GM23338 (cell line): ENCODE results near the gene HMOX2. TPM values are rescaled to one million over a fixed set of nuclear protein-coding genes. Genes with fewer than 3 reads are reported as not detected.
A peak's percentile ranks its signal among the peaks of the same experiment; 100 is the strongest.

Source experiments
- ATAC-seq: fragments of 200-7000 bp; cut with Tn5 transposase; 3 replicates; pipeline ENCODE4 v1.9.1; 2020
- DNase-seq: peaks from one replicate; pipeline ENCODE4 v3.0.0-alpha.2; 2015; ENCODE audit warnings: low spot score
- H2AFZ ChIP-seq: fragments of 200-600 bp; sonication (generic); 2 replicates; pipeline ENCODE4 v1.8.0; 2016; ENCODE audit warnings: antibody characterized with exemption, mild to moderate bottlenecking, moderate library complexity
- H3F3A ChIP-seq: fragments of 200-600 bp; sonication (generic); replicated peaks from 2 replicates; pipeline ENCODE4 v1.8.0; 2017; ENCODE audit warnings: antibody characterized with exemption, mixed run types, low read depth
- H3K27ac ChIP-seq: fragments of 200-600 bp; sonication (generic); 2 replicates; pipeline ENCODE4 v1.6.1; 2016; ENCODE audit warnings: low read depth
- H3K27me3 ChIP-seq: fragments of 200-600 bp; sonication (generic); 2 replicates; pipeline ENCODE4 v1.8.0; 2016; ENCODE audit warnings: mild to moderate bottlenecking, mixed run types, moderate library complexity; ENCODE audit not compliant: insufficient read depth
- H3K36me3 ChIP-seq: fragments of 200-600 bp; sonication (generic); 2 replicates; pipeline ENCODE4 v1.8.0; 2016; ENCODE audit warnings: mild to moderate bottlenecking; ENCODE audit not compliant: insufficient read depth
- H3K4me1 ChIP-seq: fragments of 200-600 bp; sonication (generic); 2 replicates; pipeline ENCODE4 v1.8.0; 2016; ENCODE audit warnings: mild to moderate bottlenecking, moderate library complexity; ENCODE audit not compliant: insufficient read depth
- H3K4me2 ChIP-seq: fragments of 200-600 bp; sonication (generic); 2 replicates; pipeline ENCODE4 v1.7.1; 2017; ENCODE audit warnings: mixed run types
- H3K4me3 ChIP-seq: fragments of 200-600 bp; sonication (generic); 2 replicates; pipeline ENCODE4 v1.6.1; 2016; ENCODE audit warnings: mixed run types
- H3K79me2 ChIP-seq: fragments of 200-600 bp; sonication (generic); replicated peaks from 2 replicates; pipeline ENCODE4 v1.8.0; 2017; ENCODE audit warnings: mild to moderate bottlenecking; ENCODE audit not compliant: insufficient read depth
- H3K9me2 ChIP-seq: fragments of 200-600 bp; sonication (generic); 2 replicates; pipeline ENCODE4 v1.8.0; 2017; ENCODE audit not compliant: insufficient read depth
- H4K20me1 ChIP-seq: fragments of 200-600 bp; sonication (generic); replicated peaks from 2 replicates; pipeline ENCODE4 v1.8.0; 2017; ENCODE audit warnings: mild to moderate bottlenecking; ENCODE audit not compliant: insufficient read depth
- H3K27ac Mint-ChIP-seq: 2 replicates; pipeline ENCODE4 v1.8.0; 2020; ENCODE audit warnings: inconsistent platforms, mild to moderate bottlenecking, moderate library complexity, mixed read lengths
- H3K27me3 Mint-ChIP-seq: 3 replicates; pipeline ENCODE4 v1.8.0; 2022; ENCODE audit warnings: low read depth, mild to moderate bottlenecking, moderate library complexity, mixed read lengths, inconsistent platforms; ENCODE audit not compliant: insufficient read depth, poor library complexity
- H3K36me3 Mint-ChIP-seq: 3 replicates; pipeline ENCODE4 v1.8.0; 2021; ENCODE audit warnings: low read depth, mild to moderate bottlenecking, inconsistent platforms, moderate library complexity, mixed read lengths
- H3K4me1 Mint-ChIP-seq: 3 replicates; pipeline ENCODE4 v1.8.0; 2020; ENCODE audit warnings: mild to moderate bottlenecking, inconsistent platforms, mixed read lengths
- H3K4me3 Mint-ChIP-seq: 3 replicates; pipeline ENCODE4 v1.8.0; 2021; ENCODE audit warnings: moderate library complexity, mild to moderate bottlenecking, inconsistent platforms, mixed read lengths
- H3K9me3 Mint-ChIP-seq: 3 replicates; pipeline ENCODE4 v1.8.0; 2020; ENCODE audit warnings: moderate library complexity, mild to moderate bottlenecking, inconsistent platforms, mixed read lengths
- CREB1 ChIP-seq: fragments of 250-450 bp; sonication (Bioruptor Pico); IDR thresholded peaks from 2 replicates; pipeline ENCODE4 v1.5.0; 2020; ENCODE audit warnings: low read depth, mild to moderate bottlenecking, moderate library complexity
- EZH2phosphoT487 ChIP-seq: fragments of 200-600 bp; sonication (generic); IDR thresholded peaks from one replicate; pipeline ENCODE4 v1.8.1; 2018; ENCODE audit warnings: antibody characterized with exemption; ENCODE audit not compliant: unreplicated experiment
- JUNB ChIP-seq: IDR thresholded peaks from one replicate; pipeline ENCODE4 v1.6.1; 2016; ENCODE audit warnings: antibody characterized with exemption; ENCODE audit not compliant: unreplicated experiment
- NANOG ChIP-seq: IDR thresholded peaks from 2 replicates; pipeline ENCODE4 v1.6.1; 2016; ENCODE audit warnings: antibody characterized with exemption, borderline replicate concordance
- POLR2AphosphoS5 ChIP-seq: IDR thresholded peaks from 2 replicates; pipeline ENCODE4 v1.6.1; 2016; ENCODE audit warnings: antibody characterized with exemption, low read depth
- STAT1 ChIP-seq: IDR thresholded peaks from one replicate; pipeline ENCODE4 v1.6.1; 2016; ENCODE audit warnings: antibody characterized with exemption; ENCODE audit not compliant: unreplicated experiment
- ZNF331 ChIP-seq: fragments of 250-450 bp; sonication (Bioruptor Pico); IDR thresholded peaks from 2 replicates; pipeline ENCODE4 v1.5.0; 2020; ENCODE audit warnings: low read depth, mild to moderate bottlenecking, moderate library complexity
- polyA plus RNA-seq: library from polyadenylated mRNA; unstranded; fragments of >200 nt; fragmentation: Nextera tagmentation; extraction: Ambion mirVana; gene quantifications from 2 replicates; pipeline ENCODE4 v1.2.1, GENCODE V29; 2016
- total RNA-seq: library from RNA; depleted of rRNA; stranded (reverse); fragments of >200 nt; shearing (Covaris generic); gene quantifications from 2 replicates; pipeline ENCODE4 v1.2.3, GENCODE V29; 2014
- TF ChIP-seq, protein P1 (sequence below), 2 experiments: fragments of 200-600 bp in 1 of 2; sonication (generic) in 1 of 2; conservative IDR thresholded peaks; 2 replicates each; pipeline versions ENCODE4 v1.5.1 to v1.6.1; 2016 to 2017; ENCODE audit warnings: antibody characterized with exemption in 2 of 2, low read depth in 2 of 2, mild to moderate bottlenecking in 2 of 2, moderate library complexity in 1 of 2
- TF ChIP-seq, protein P2 (sequence below): IDR thresholded peaks from 2 replicates; pipeline ENCODE4 v1.6.1; 2016; ENCODE audit warnings: antibody characterized with exemption
- TF ChIP-seq, protein P3 (sequence below): fragments of 250-450 bp; sonication (Bioruptor Pico); IDR thresholded peaks from 2 replicates; pipeline ENCODE4 v1.5.0; 2020; ENCODE audit warnings: mild to moderate bottlenecking, moderate library complexity

Gene HMOX2
- total and polyA plus RNA-seq, 2 experiments from 2014 or later, result 33.0 to 38.1 TPM

DNA sequence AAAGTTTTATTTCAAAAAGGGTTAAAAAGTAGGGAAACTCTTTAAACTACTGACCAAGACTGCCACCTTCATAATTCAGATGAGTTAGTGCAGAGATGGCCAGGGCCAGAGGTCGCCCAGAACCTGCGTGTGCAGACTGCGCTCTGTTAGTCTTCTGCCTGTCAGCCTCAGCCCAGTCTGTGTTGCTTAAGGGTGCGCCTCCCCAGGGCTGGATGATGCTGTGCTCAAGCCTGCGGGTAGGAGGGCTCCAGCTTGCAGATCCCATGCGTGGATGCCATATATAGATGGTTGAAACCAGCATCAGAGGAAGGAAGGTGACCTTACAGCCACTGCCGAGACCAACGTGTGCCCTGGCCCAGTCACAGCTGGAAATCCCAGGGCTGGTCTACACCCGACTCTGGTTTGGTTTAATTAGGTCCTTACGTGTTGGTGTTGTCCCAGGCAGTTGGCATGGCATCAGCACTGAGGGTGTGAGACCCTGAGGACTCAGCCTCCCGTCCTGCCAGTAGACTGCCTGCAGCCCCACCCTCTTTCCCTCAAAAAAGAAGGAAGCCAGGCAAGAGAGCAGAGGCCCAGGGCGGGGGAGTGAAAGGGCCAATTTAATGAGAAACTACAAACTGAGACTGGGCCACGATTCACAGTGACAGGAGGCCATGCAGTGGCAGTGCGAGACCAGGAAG, 34.7 kb downstream of the HMOX2 start (continued):
- TF ChIP-seq, protein P1, sequence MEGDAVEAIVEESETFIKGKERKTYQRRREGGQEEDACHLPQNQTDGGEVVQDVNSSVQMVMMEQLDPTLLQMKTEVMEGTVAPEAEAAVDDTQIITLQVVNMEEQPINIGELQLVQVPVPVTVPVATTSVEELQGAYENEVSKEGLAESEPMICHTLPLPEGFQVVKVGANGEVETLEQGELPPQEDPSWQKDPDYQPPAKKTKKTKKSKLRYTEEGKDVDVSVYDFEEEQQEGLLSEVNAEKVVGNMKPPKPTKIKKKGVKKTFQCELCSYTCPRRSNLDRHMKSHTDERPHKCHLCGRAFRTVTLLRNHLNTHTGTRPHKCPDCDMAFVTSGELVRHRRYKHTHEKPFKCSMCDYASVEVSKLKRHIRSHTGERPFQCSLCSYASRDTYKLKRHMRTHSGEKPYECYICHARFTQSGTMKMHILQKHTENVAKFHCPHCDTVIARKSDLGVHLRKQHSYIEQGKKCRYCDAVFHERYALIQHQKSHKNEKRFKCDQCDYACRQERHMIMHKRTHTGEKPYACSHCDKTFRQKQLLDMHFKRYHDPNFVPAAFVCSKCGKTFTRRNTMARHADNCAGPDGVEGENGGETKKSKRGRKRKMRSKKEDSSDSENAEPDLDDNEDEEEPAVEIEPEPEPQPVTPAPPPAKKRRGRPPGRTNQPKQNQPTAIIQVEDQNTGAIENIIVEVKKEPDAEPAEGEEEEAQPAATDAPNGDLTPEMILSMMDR (conservative IDR thresholded peaks at IDR 0.05; ENCODE audit: low read depth in 2 of 2), result no peak
- no peak for TF ChIP-seq NANOG
- TF ChIP-seq, protein P2, sequence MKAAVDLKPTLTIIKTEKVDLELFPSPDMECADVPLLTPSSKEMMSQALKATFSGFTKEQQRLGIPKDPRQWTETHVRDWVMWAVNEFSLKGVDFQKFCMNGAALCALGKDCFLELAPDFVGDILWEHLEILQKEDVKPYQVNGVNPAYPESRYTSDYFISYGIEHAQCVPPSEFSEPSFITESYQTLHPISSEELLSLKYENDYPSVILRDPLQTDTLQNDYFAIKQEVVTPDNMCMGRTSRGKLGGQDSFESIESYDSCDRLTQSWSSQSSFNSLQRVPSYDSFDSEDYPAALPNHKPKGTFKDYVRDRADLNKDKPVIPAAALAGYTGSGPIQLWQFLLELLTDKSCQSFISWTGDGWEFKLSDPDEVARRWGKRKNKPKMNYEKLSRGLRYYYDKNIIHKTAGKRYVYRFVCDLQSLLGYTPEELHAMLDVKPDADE, result no peak

DNA sequence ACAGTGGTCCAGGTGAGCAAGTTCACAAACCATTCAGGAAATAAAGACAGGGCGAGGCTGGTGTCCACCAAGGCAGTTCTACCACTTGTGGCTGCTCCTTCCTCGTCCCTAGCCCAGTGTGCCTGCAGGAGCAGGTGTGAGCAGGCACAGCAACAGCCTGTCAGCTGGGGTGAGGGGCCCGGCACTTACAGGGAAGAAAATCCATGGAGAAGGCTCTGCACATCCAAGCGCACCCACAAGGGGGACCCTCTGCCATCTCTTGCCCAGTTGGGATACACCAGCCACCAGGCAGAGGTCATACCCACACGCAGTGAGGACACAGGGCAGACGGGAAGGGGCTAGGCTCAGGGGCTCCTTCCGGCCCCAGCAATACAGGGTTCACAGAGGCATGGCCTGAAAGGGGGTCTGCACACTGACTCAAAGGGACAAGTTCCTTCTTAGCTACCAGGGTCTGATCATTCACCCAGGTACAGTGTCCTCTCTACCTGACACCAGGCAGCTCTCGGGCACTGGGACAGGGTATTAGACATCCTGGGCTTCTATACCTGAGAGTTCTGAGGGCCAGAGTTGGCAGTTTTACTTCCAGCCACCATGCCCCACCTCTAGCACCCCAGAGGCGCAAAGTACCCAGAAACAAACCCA, 35.4 kb downstream of the HMOX2 start:
- Histone ChIP-seq H3K79me2 (peaks cover 12% of the 10 kb centered on the region; the same call in 1 of the 2 replicates), H3K4me2 (no peak overlapping the region), H3K9me2 (no peaks in the 10 kb centered on the region), H2AFZ (no peak overlapping the region), H3K4me1 (peaks cover 16% of the 10 kb centered on the region), H3K36me3 (no peaks in the 10 kb centered on the region), H3K27ac (0 out of 2 replicates have a peak overlapping the region, but pooled peaks have one; percentile 72), H4K20me1 (peaks cover 16% of the 10 kb centered on the region), H3K27me3 (no peaks in the 10 kb centered on the region), H3F3A (0 out of 2 replicates have a peak, but pooled peaks cover 7% of the 10 kb centered on the region), H3K4me3 (no peak overlapping the region)
- H3K27me3 Mint-ChIP-seq, result peaks cover 10% of the 10 kb centered on the region
- ATAC-seq (peak; percentile 94), DNase-seq (peak; percentile 89)
- peaks cover 35% of the 10 kb centered on the region for H3K36me3 Mint-ChIP-seq
- peaks cover 19% of the 10 kb centered on the region for H3K4me1 Mint-ChIP-seq
- no peak overlapping the region for H3K27ac Mint-ChIP-seq
- no peak overlapping the region for H3K4me3 Mint-ChIP-seq
- no peaks in the 10 kb centered on the region for H3K9me3 Mint-ChIP-seq
- TF ChIP-seq, protein P1 (conservative IDR thresholded peaks at IDR 0.05; ENCODE audit: low read depth in 2 of 2), result peak; percentile 69 to 86
- TF ChIP-seq, protein P3, sequence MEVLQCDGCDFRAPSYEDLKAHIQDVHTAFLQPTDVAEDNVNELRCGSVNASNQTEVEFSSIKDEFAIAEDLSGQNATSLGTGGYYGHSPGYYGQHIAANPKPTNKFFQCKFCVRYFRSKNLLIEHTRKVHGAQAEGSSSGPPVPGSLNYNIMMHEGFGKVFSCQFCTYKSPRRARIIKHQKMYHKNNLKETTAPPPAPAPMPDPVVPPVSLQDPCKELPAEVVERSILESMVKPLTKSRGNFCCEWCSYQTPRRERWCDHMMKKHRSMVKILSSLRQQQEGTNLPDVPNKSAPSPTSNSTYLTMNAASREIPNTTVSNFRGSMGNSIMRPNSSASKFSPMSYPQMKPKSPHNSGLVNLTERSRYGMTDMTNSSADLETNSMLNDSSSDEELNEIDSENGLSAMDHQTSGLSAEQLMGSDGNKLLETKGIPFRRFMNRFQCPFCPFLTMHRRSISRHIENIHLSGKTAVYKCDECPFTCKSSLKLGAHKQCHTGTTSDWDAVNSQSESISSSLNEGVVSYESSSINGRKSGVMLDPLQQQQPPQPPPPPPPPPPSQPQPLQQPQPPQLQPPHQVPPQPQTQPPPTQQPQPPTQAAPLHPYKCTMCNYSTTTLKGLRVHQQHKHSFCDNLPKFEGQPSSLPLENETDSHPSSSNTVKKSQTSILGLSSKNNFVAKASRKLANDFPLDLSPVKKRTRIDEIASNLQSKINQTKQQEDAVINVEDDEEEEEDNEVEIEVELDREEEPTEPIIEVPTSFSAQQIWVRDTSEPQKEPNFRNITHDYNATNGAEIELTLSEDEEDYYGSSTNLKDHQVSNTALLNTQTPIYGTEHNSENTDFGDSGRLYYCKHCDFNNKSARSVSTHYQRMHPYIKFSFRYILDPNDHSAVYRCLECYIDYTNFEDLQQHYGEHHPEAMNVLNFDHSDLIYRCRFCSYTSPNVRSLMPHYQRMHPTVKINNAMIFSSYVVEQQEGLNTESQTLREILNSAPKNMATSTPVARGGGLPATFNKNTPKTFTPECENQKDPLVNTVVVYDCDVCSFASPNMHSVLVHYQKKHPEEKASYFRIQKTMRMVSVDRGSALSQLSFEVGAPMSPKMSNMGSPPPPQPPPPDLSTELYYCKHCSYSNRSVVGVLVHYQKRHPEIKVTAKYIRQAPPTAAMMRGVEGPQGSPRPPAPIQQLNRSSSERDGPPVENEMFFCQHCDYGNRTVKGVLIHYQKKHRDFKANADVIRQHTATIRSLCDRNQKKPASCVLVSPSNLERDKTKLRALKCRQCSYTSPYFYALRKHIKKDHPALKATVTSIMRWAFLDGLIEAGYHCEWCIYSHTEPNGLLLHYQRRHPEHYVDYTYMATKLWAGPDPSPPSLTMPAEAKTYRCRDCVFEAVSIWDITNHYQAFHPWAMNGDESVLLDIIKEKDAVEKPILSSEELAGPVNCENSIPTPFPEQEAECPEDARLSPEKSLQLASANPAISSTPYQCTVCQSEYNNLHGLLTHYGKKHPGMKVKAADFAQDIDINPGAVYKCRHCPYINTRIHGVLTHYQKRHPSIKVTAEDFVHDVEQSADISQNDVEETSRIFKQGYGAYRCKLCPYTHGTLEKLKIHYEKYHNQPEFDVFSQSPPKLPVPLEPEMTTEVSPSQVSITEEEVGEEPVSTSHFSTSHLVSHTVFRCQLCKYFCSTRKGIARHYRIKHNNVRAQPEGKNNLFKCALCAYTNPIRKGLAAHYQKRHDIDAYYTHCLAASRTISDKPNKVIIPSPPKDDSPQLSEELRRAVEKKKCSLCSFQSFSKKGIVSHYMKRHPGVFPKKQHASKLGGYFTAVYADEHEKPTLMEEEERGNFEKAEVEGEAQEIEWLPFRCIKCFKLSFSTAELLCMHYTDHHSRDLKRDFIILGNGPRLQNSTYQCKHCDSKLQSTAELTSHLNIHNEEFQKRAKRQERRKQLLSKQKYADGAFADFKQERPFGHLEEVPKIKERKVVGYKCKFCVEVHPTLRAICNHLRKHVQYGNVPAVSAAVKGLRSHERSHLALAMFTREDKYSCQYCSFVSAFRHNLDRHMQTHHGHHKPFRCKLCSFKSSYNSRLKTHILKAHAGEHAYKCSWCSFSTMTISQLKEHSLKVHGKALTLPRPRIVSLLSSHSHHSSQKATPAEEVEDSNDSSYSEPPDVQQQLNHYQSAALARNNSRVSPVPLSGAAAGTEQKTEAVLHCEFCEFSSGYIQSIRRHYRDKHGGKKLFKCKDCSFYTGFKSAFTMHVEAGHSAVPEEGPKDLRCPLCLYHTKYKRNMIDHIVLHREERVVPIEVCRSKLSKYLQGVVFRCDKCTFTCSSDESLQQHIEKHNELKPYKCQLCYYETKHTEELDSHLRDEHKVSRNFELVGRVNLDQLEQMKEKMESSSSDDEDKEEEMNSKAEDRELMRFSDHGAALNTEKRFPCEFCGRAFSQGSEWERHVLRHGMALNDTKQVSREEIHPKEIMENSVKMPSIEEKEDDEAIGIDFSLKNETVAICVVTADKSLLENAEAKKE, result no peak
- TF ChIP-seq EZH2phosphoT487 (no peak), JUNB (no peak), STAT1 (no peak), CREB1 (CRISPR knock-in tag) (0 out of 2 replicates have a peak, but pooled peaks have one; percentile 6), NANOG (no peak), ZNF331 (no peak), POLR2AphosphoS5 (no peak)
- TF ChIP-seq, protein P2, result no peak
